ENCODE measurements around the gene CAMTA1.

DNA sequence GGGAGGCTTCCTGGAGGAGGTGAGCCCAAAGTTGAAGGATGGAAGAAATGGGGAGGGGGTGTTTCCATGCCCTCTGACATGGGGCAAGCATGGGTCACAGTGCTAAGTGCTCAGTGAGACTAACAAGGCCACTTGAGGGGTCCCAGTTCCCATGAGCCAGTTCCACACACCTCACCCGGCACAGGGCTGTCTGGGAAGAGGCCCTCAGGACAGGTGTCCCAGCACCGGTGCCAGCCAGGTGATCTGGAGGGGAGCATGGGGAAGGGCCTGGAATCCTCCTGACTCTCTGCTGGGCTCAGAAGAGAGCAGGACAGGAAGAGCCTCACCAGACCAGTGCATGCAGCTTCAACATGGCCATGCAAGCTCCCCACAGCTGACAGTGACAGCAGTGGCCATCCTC lies 691.1 kb downstream of the CAMTA1 start:
- TF ChIP-seq POLR2A (IDR thresholded peaks at IDR 0.05) (no peak), CTCF (IDR thresholded peaks at IDR 0.05) (no peak)

Data from prostate gland (tissue), 2 donors.